Naive thymus-derived CD4-positive, alpha-beta T cell (primary cell): ENCODE measurements around the gene YY2. TPM values are rescaled to one million over a fixed set of nuclear protein-coding genes. Genes with fewer than 3 reads are reported as not detected.

Source experiments
- ATAC-seq: fragments of 150-1000 bp; cut with Tn5 transposase; 2 replicates; pipeline ENCODE4 v1.10.0; 2021; ENCODE audit warnings: mild to moderate bottlenecking, moderate library complexity
- CTCF ChIA-PET: fragments of 350-600 bp; sonication (Branson Sonifier 250); formaldehyde crosslinking; loops from one replicate; lab custom pipeline; 2021; ENCODE audit warnings: antibody characterized with exemption; lab: Charles Lee
- POLR2A ChIA-PET: fragments of 350-600 bp; sonication (Branson Sonifier 250); formaldehyde crosslinking; loops from one replicate; lab custom pipeline; 2021; ENCODE audit warnings: antibody characterized with exemption, inconsistent platforms; lab: Charles Lee
- DNase-seq, 9 donors: peaks; one replicate each; pipeline versions ENCODE4 v3.0.0 to v3.0.0-alpha.2; 2020 to 2022; ENCODE audit warnings: mixed read lengths in 1 of 9
- H3K27ac ChIP-seq: one replicate; pipeline ENCODE4 v1.7.0; 2013; ENCODE audit warnings: mild to moderate bottlenecking, low read depth, low read length, moderate library complexity
- H3K27me3 ChIP-seq, 2 donors: one replicate each; pipeline ENCODE4 v1.7.0; 2013; ENCODE audit warnings: low read length in 2 of 2, mild to moderate bottlenecking in 2 of 2, moderate library complexity in 2 of 2; ENCODE audit not compliant: control insufficient read depth in 2 of 2, insufficient read depth in 2 of 2
- H3K36me3 ChIP-seq, 3 experiments: 1 replicate in 2 of 3; 2 replicates in 1 of 3; pipeline ENCODE4 v1.7.0; 2013; ENCODE audit warnings: low read length in 3 of 3, mild to moderate bottlenecking in 3 of 3, moderate library complexity in 1 of 3; ENCODE audit not compliant: insufficient read depth in 3 of 3, control insufficient read depth in 2 of 3
- H3K4me1 ChIP-seq, 2 donors: one replicate each; pipeline ENCODE4 v1.7.0; 2013; ENCODE audit warnings: low read length in 2 of 2, mild to moderate bottlenecking in 2 of 2, moderate library complexity in 1 of 2; ENCODE audit not compliant: control insufficient read depth in 2 of 2, insufficient read depth in 2 of 2
- H3K4me3 ChIP-seq: 2 replicates; pipeline ENCODE4 v1.7.0; 2013; ENCODE audit warnings: mild to moderate bottlenecking, low read length
- H3K9me3 ChIP-seq, 3 experiments: 1 replicate in 2 of 3; 2 replicates in 1 of 3; pipeline ENCODE4 v1.7.0; 2013; ENCODE audit warnings: low read length in 3 of 3; ENCODE audit not compliant: control insufficient read depth in 2 of 3
- H3K27ac Mint-ChIP-seq, 9 donors: one replicate each; pipeline ENCODE4 v1.8.0; 2020 to 2022; ENCODE audit warnings: mixed read lengths in 9 of 9, mild to moderate bottlenecking in 8 of 9, moderate library complexity in 5 of 9, inconsistent platforms in 2 of 9
- H3K27me3 Mint-ChIP-seq, 5 donors: one replicate each; pipeline ENCODE4 v1.8.0; 2021 to 2022; ENCODE audit warnings: mixed read lengths in 5 of 5, mild to moderate bottlenecking in 1 of 5
- H3K36me3 Mint-ChIP-seq, 5 donors: one replicate each; pipeline ENCODE4 v1.8.0; 2020 to 2022; ENCODE audit warnings: mixed read lengths in 5 of 5, mild to moderate bottlenecking in 3 of 5, inconsistent platforms in 1 of 5
- H3K4me1 Mint-ChIP-seq, 7 donors: one replicate each; pipeline ENCODE4 v1.8.0; 2020 to 2022; ENCODE audit warnings: mixed read lengths in 7 of 7, mild to moderate bottlenecking in 3 of 7, inconsistent platforms in 1 of 7
- H3K4me3 Mint-ChIP-seq, 10 donors: one replicate each; pipeline ENCODE4 v1.8.0; 2020 to 2022; ENCODE audit warnings: mild to moderate bottlenecking in 10 of 10, mixed read lengths in 10 of 10, moderate library complexity in 6 of 10, inconsistent platforms in 2 of 10
- H3K9me3 Mint-ChIP-seq, 11 donors: one replicate each; pipeline ENCODE4 v1.8.0; 2020 to 2022; ENCODE audit warnings: mixed read lengths in 11 of 11, mild to moderate bottlenecking in 4 of 11, inconsistent platforms in 1 of 11, moderate library complexity in 1 of 11
- intact Hi-C, 2 donors: fragments of 100-400 bp; cut with micrococcal nuclease; formaldehyde crosslinking; loops; one replicate each; pipeline ENCODE4 v1.15.1; 2023
- polyA plus RNA-seq, 2 donors: library from polyadenylated mRNA; unstranded; fragments of 300-500 nt; fragmentation: Illumina TruSeq; gene quantifications; one replicate each; pipeline ENCODE4 v1.2.3, GENCODE V29; 2021
- total RNA-seq, 6 experiments: library from RNA in 5 of 6; stranded (reverse) in 5 of 6; gene quantifications; 1 replicate in 5 of 6; 2 replicates in 1 of 6; pipeline ENCODE4 v1.2.3 and lab custom pipeline; 2021 to 2026

Gene YY2
- total and polyA plus RNA-seq, 7 experiments from 2014 or later, result 0.66 to 2.7 (median 1.3) TPM

GRCh38 chrX:21885568-21885967 is 29.8 kb downstream of the YY2 start:
- no peaks in the 10 kb centered on the region for H3K9me3 ChIP-seq
- H3K4me3 ChIP-seq, result no peak overlapping the region
- H3K4me1 ChIP-seq, result no peaks in the 10 kb centered on the region
- H3K27ac ChIP-seq, result no peak overlapping the region
- intact Hi-C loops, result no loop called here
- no peaks in the 10 kb centered on the region for H3K36me3 ChIP-seq
- Mint-ChIP-seq H3K4me3 (no peak overlapping the region), H3K36me3 (peaks cover 0 to 12% (median 8%) of the 10 kb centered on the region in 5 donors), H3K4me1 (no peaks in the 10 kb centered on the region), H3K27me3 (no peaks in the 10 kb centered on the region), H3K9me3 (no peaks in the 10 kb centered on the region), H3K27ac (no peak overlapping the region)
- DNase-seq (no peak), ATAC-seq (no peak)
- POLR2A ChIA-PET, result no interaction called here
- CTCF ChIA-PET, result no interaction called here
- H3K27me3 ChIP-seq, result no peaks in the 10 kb centered on the region

GRCh38 chrX:21905313-21905712 is 49.5 kb downstream of the YY2 start:
- Histone ChIP-seq H3K4me1 (no peaks in the 10 kb centered on the region), H3K9me3 (no peaks in the 10 kb centered on the region), H3K27me3 (no peaks in the 10 kb centered on the region), H3K36me3 (no peaks in the 10 kb centered on the region), H3K27ac (no peak overlapping the region), H3K4me3 (no peak overlapping the region)
- Mint-ChIP-seq H3K9me3 (no peaks in the 10 kb centered on the region), H3K4me3 (no peak overlapping the region), H3K4me1 (peaks cover 0 to 2% (median 0%) of the 10 kb centered on the region in 7 donors), H3K27me3 (no peaks in the 10 kb centered on the region), H3K27ac (no peak overlapping the region), H3K36me3 (peaks cover 0 to 8% (median 0%) of the 10 kb centered on the region in 5 donors)
- ATAC-seq, result no peak
- ChIA-PET POLR2A (interaction anchor here (1.3 kb wide), 1 partner anchor 22 kb away, joined by 3 read pairs; no protein-coding TSS in a partner anchor), CTCF (no interaction called here)
- DNase-seq, result no peak
- intact Hi-C loops, result no loop called here

- Histone ChIP-seq H3K27me3 (no peaks in the 10 kb centered on the region), H3K36me3 (no peaks in the 10 kb centered on the region), H3K4me1 (no peaks in the 10 kb centered on the region), H3K27ac (no peak overlapping the region), H3K9me3 (no peaks in the 10 kb centered on the region), H3K4me3 (no peak overlapping the region)
- H3K36me3 Mint-ChIP-seq, result peaks cover 0 to 8% (median 0%) of the 10 kb centered on the region in 5 donors
- no peaks in the 10 kb centered on the region for H3K9me3 Mint-ChIP-seq
- no peak overlapping the region for H3K27ac Mint-ChIP-seq
- ATAC-seq (no peak), DNase-seq (no peak)
- ChIA-PET CTCF (no interaction called here), POLR2A (interaction anchor here (1.3 kb wide), 1 partner anchor 23 kb away, joined by 3 read pairs; no protein-coding TSS in a partner anchor)
- no peak overlapping the region for H3K4me3 Mint-ChIP-seq
- intact Hi-C loops, result no loop called here
- H3K4me1 Mint-ChIP-seq, result peaks cover 0 to 2% (median 0%) of the 10 kb centered on the region in 7 donors
- no peaks in the 10 kb centered on the region for H3K27me3 Mint-ChIP-seq
These were observed 50.2 kb downstream of the YY2 start for GRCh38 chrX:21905953-21906352.

GRCh38 chrX:21907260-21907659 is 51.5 kb downstream of the YY2 start:
- Histone ChIP-seq H3K9me3 (no peaks in the 10 kb centered on the region), H3K4me1 (no peaks in the 10 kb centered on the region), H3K4me3 (no peak overlapping the region), H3K36me3 (no peaks in the 10 kb centered on the region), H3K27me3 (no peaks in the 10 kb centered on the region), H3K27ac (no peak overlapping the region)
- Mint-ChIP-seq H3K4me1 (peaks cover 0 to 2% (median 0%) of the 10 kb centered on the region in 7 donors), H3K27ac (no peak overlapping the region), H3K4me3 (no peak overlapping the region), H3K27me3 (no peaks in the 10 kb centered on the region), H3K9me3 (no peaks in the 10 kb centered on the region), H3K36me3 (peaks cover 0 to 8% (median 5%) of the 10 kb centered on the region in 5 donors)
- POLR2A ChIA-PET, result no interaction called here
- no peak for ATAC-seq
- intact Hi-C loops, result no loop called here
- CTCF ChIA-PET, result no interaction called here
- DNase-seq, result no peak

Other genes starting within 250 kb of the YY2 start
- 1 to 10 TPM in 3 of 5 experiments, under 1 TPM in 2; 0.41 to 5.3 (median 1.1) TPM for gene KLHL34, start 197.7 kb upstream of the YY2 start, total RNA-seq
- gene KLHL34, start 197.7 kb upstream of the YY2 start, polyA plus RNA-seq, result 1 to 10 TPM; 3.5 to 5.1 TPM
- gene SMPX, start 97.9 kb upstream of the YY2 start, total RNA-seq, result not detected
- gene SMPX, start 97.9 kb upstream of the YY2 start, polyA plus RNA-seq, result not detected
- gene MBTPS2, start 16.4 kb upstream of the YY2 start, total RNA-seq, result 1 to 10 TPM; 5.2 to 9.9 (median 7.2) TPM
- gene MBTPS2, start 16.4 kb upstream of the YY2 start, polyA plus RNA-seq, result 1 to 10 TPM; 4.6 to 4.9 TPM
- gene SMS, start 84.7 kb downstream of the YY2 start, total RNA-seq, result 10 to 100 TPM; 14.7 to 57.4 (median 20.4) TPM
- gene SMS, start 84.7 kb downstream of the YY2 start, polyA plus RNA-seq, result 10 to 100 TPM; 33.6 to 35.9 TPM
- under 1 TPM; 0.08 to 0.32 (median 0.12) TPM for gene PHEX, start 176.3 kb downstream of the YY2 start, total RNA-seq
- not detected for gene PHEX, start 176.3 kb downstream of the YY2 start, polyA plus RNA-seq